OCI-LY1 (cell line): ENCODE data around the gene SLC26A5.

Experiments used
- EZH2 ChIP-seq: fragments of 200-600 bp; sonication (generic), shearing (Covaris generic); IDR thresholded peaks from 2 replicates; pipeline ENCODE4 v1.8.0; 2017; ENCODE audit warnings: borderline replicate concordance, mixed run types, mild to moderate bottlenecking, antibody characterized with exemption, low read length, moderate library complexity, mixed read lengths
- TF ChIP-seq, protein P1 (sequence below): fragments of 200-600 bp; sonication (generic), shearing (Covaris generic); IDR thresholded peaks from 2 replicates; pipeline ENCODE4 v1.5.1; 2017; ENCODE audit warnings: mild to moderate bottlenecking, antibody characterized with exemption, low read length, moderate library complexity, mixed read lengths

DNA sequence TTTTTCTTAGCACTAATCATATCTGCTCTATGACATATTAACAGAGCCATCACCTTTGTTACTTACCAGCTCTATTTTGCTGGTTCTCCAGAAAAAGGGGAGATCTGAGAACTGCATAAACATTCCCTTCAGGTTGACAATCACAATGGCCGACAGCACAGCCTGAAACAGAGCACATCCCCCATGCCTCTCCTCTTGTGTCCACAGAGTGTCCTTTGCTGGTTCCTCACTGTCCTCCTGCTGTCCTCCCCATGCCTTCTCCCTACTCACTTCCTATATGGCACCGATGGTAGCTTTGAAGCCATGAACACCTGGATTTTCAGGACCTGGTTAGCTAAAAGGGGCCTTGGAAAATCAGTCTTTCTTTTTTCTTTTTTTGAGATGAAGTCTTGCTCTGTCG lies 56.7 kb downstream of the SLC26A5 start:
- TF ChIP-seq, protein P1, sequence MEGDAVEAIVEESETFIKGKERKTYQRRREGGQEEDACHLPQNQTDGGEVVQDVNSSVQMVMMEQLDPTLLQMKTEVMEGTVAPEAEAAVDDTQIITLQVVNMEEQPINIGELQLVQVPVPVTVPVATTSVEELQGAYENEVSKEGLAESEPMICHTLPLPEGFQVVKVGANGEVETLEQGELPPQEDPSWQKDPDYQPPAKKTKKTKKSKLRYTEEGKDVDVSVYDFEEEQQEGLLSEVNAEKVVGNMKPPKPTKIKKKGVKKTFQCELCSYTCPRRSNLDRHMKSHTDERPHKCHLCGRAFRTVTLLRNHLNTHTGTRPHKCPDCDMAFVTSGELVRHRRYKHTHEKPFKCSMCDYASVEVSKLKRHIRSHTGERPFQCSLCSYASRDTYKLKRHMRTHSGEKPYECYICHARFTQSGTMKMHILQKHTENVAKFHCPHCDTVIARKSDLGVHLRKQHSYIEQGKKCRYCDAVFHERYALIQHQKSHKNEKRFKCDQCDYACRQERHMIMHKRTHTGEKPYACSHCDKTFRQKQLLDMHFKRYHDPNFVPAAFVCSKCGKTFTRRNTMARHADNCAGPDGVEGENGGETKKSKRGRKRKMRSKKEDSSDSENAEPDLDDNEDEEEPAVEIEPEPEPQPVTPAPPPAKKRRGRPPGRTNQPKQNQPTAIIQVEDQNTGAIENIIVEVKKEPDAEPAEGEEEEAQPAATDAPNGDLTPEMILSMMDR = no peak
- TF ChIP-seq EZH2 = no peak
